Endothelial cell of umbilical vein (primary cell): ENCODE measurements around the gene TNFSF10. TPM values are rescaled to one million over a fixed set of nuclear protein-coding genes. Genes with fewer than 3 reads are reported as not detected.

ENCODE experiments used
- BruUV-seq: library from RNA; stranded (reverse); fragments of 400-500 nt; replicated peaks from 2 replicates; lab custom pipeline; 2021; lab: Mats Ljungman, UMichigan
- CTCF ChIA-PET: fragments of 300-600, 350-600 bp; sonication (Branson Sonifier 250); formaldehyde crosslinking; loops from one replicate; lab custom pipeline; 2021; ENCODE audit warnings: antibody characterized with exemption, inconsistent platforms; lab: Charles Lee
- POLR2A ChIA-PET: fragments of 300-600, 350-600 bp; sonication (Branson Sonifier 250); formaldehyde crosslinking; loops from one replicate; lab custom pipeline; 2021; ENCODE audit warnings: antibody characterized with exemption, inconsistent platforms; lab: Charles Lee
- DNase-seq: peaks from one replicate; pipeline ENCODE4 v3.0.0-alpha.2; 2011; ENCODE audit warnings: low read depth, low spot score
- FAIRE-seq: peaks from 2 replicates; lab custom pipeline; 2011; peaks lifted over from hg19 to GRCh38; lab: Jason Lieb, UNC
- H2AFZ ChIP-seq: 2 replicates; pipeline ENCODE4 v1.6.0; 2012; ENCODE audit warnings: low read depth, low read length, control low read depth, inconsistent platforms
- H3K27ac ChIP-seq: 2 replicates; pipeline ENCODE4 v1.5.1; 2011; ENCODE audit warnings: low read depth, mild to moderate bottlenecking, control low read depth, low read length, moderate library complexity; ENCODE audit not compliant: insufficient read depth
- H3K27me3 ChIP-seq, 2 experiments: 2 replicates each; pipeline versions ENCODE4 v1.6.0 to v1.6.1; 2011; ENCODE audit warnings: low read length in 2 of 2, mixed read lengths in 1 of 2; ENCODE audit not compliant: control insufficient read depth in 2 of 2, insufficient read depth in 2 of 2
- H3K36me3 ChIP-seq, 2 experiments: 2 replicates in 1 of 2; 3 replicates in 1 of 2; pipeline ENCODE4 v1.5.1; 2011; ENCODE audit warnings: low read length in 2 of 2, mild to moderate bottlenecking in 1 of 2, moderate library complexity in 1 of 2; ENCODE audit not compliant: control insufficient read depth in 2 of 2, insufficient read depth in 2 of 2; ENCODE audit errors: extremely low read depth in 1 of 2
- H3K4me1 ChIP-seq: 3 replicates; pipeline ENCODE4 v1.5.1; 2011; ENCODE audit warnings: mild to moderate bottlenecking, low read length; ENCODE audit not compliant: control insufficient read depth, insufficient read depth; ENCODE audit errors: extremely low read depth
- H3K4me2 ChIP-seq: 2 replicates; pipeline ENCODE4 v1.6.1; 2011; ENCODE audit warnings: low read length, control low read depth, mixed read lengths; ENCODE audit not compliant: insufficient read depth
- H3K4me3 ChIP-seq, 3 experiments: fragments of 200-600 bp in 1 of 3; sonication (generic), shearing (Covaris generic) in 1 of 3; replicated peaks in 1 of 3; 2 replicates each; pipeline ENCODE4 v1.5.1; 2011 to 2016; ENCODE audit warnings: control low read depth in 3 of 3, low read length in 3 of 3, mild to moderate bottlenecking in 2 of 3, inconsistent platforms in 1 of 3, low read depth in 1 of 3, moderate library complexity in 1 of 3; ENCODE audit not compliant: insufficient read depth in 1 of 3
- H3K79me2 ChIP-seq: 2 replicates; pipeline ENCODE4 v1.6.0; 2012; ENCODE audit warnings: low read length, inconsistent platforms; ENCODE audit not compliant: control insufficient read depth, insufficient read depth
- H3K9ac ChIP-seq: replicated peaks from 2 replicates; pipeline ENCODE3; 2011; ENCODE audit warnings: low read length, control low read depth; ENCODE audit not compliant: insufficient read depth; ENCODE audit errors: extremely low read depth
- H3K9me1 ChIP-seq: replicated peaks from 3 replicates; pipeline ENCODE4 v1.6.0; 2011; ENCODE audit warnings: mild to moderate bottlenecking, low read length; ENCODE audit not compliant: control insufficient read depth, insufficient read depth; ENCODE audit errors: extremely low read depth
- H3K9me3 ChIP-seq: replicated peaks from 2 replicates; pipeline ENCODE4 v1.5.1; 2012; ENCODE audit warnings: low read length, inconsistent platforms; ENCODE audit not compliant: control insufficient read depth, insufficient read depth
- H4K20me1 ChIP-seq: replicated peaks from 2 replicates; pipeline ENCODE3; 2011; ENCODE audit warnings: mild to moderate bottlenecking, low read length; ENCODE audit not compliant: control insufficient read depth, insufficient read depth; ENCODE audit errors: extremely low read depth
- CTCF ChIP-seq, 2 donors: IDR thresholded peaks; 1 replicate in 1 of 2; 2 replicates in 1 of 2; pipeline ENCODE4 v1.5.1; 2011; ENCODE audit warnings: low read length in 2 of 2, mild to moderate bottlenecking in 2 of 2, moderate library complexity in 2 of 2, control low read depth in 1 of 2, inconsistent platforms in 1 of 2, low read depth in 1 of 2; ENCODE audit not compliant: insufficient read depth in 1 of 2; ENCODE audit errors: extremely low read depth in 1 of 2
- EZH2 ChIP-seq: IDR thresholded peaks from 2 replicates; pipeline ENCODE4 v1.6.1; 2012; ENCODE audit warnings: borderline replicate concordance, low read depth, mild to moderate bottlenecking, moderate library complexity, low read length, inconsistent platforms; ENCODE audit not compliant: severe bottlenecking
- FOS ChIP-seq: IDR thresholded peaks from 2 replicates; pipeline ENCODE4 v1.6.1; 2011; ENCODE audit warnings: mild to moderate bottlenecking, low read length, moderate library complexity, borderline replicate concordance; ENCODE audit not compliant: insufficient read depth
- GATA2 ChIP-seq: IDR thresholded peaks from 2 replicates; pipeline ENCODE4 v1.7.0; 2011; ENCODE audit warnings: low read depth, mild to moderate bottlenecking, moderate library complexity, mixed read lengths, low read length; ENCODE audit not compliant: insufficient read length, insufficient read depth
- JUN ChIP-seq: IDR thresholded peaks from 2 replicates; pipeline ENCODE4 v1.6.1; 2011; ENCODE audit warnings: borderline replicate concordance, low read depth; ENCODE audit not compliant: insufficient read length, insufficient read depth
- MAX ChIP-seq: IDR thresholded peaks from 2 replicates; pipeline ENCODE4 v1.6.1; 2011; ENCODE audit not compliant: insufficient read depth, insufficient read length
- MYC ChIP-seq: IDR thresholded peaks from one replicate; pipeline ENCODE4 v1.6.1; 2011; ENCODE audit warnings: mild to moderate bottlenecking, low read depth, low read length
- POLR2A ChIP-seq: IDR thresholded peaks from 2 replicates; pipeline ENCODE4 v1.6.1; 2012; ENCODE audit warnings: low read depth, mild to moderate bottlenecking, control low read depth, low read length
- POLR2AphosphoS5 ChIP-seq: IDR thresholded peaks from 2 replicates; pipeline ENCODE4 v1.6.1; 2012; ENCODE audit warnings: low read depth, mild to moderate bottlenecking, control low read depth, low read length, moderate library complexity; ENCODE audit not compliant: insufficient read depth
- dilution Hi-C: fragments of 300-500 bp; cut with MboI; formaldehyde crosslinking; loops from one replicate; pipeline ENCODE4 v1.15.0; 2019; ENCODE audit warnings: low sequenced_read_pairs; ENCODE audit not compliant: extremely low pct_ligation_motif_present
- intact Hi-C: fragments of 100-400 bp; cut with micrococcal nuclease; formaldehyde crosslinking; loops from one replicate; pipeline ENCODE4 v1.10.0; 2022
- polyA plus RNA-seq, 4 experiments: library from polyadenylated mRNA; depleted of rRNA in 3 of 4; stranded (reverse) in 3 of 4; unstranded in 1 of 4; fragments of >200 nt; gene quantifications; 2 replicates each; pipeline versions ENCODE4 v1.2.1 to v1.2.3, GENCODE V29; 2011 to 2012; ENCODE audit warnings: missing spikeins in 1 of 4
- total RNA-seq: library from RNA; stranded (reverse); gene quantifications from 2 replicates; pipeline ENCODE4 v1.2.3, GENCODE V29; 2021

TNFSF10 gene
- total and polyA plus RNA-seq, 2 donors (not counting 3 experiments of a cell fraction or from before 2014, with no cell fraction given): 31.2 to 55.0 TPM

- Histone ChIP-seq H3K4me1 (peaks cover 15% of the 10 kb centered on the region), H3K9me1 (no peaks in the 10 kb centered on the region), H3K27me3 (no peaks in the 10 kb centered on the region), H3K27ac (no peak overlapping the region), H3K9ac (no peak overlapping the region), H4K20me1 (no peaks in the 10 kb centered on the region), H3K79me2 (no peaks in the 10 kb centered on the region), H3K9me3 (no peaks in the 10 kb centered on the region), H2AFZ (no peak overlapping the region), H3K36me3 (no peaks in the 10 kb centered on the region), H3K4me3 (no peak overlapping the region), H3K4me2 (no peak overlapping the region)
- FAIRE-seq (no peak), DNase-seq (no peak)
- BruUV-seq: no TSS peak
- POLR2A ChIA-PET: no interaction called here
- dilution Hi-C loops (no loop called here), intact Hi-C loops (no loop called here)
- TF ChIP-seq GATA2 (no peak), JUN (no peak), MYC (no peak), POLR2A (no peak), FOS (no peak), MAX (no peak), POLR2AphosphoS5 (no peak), EZH2 (no peak), CTCF (IDR thresholded peaks at IDR 0.05; ENCODE audit: extremely low read depth in 1 of 2, insufficient read depth in 1 of 2, low read depth in 1 of 2, low read length in 2 of 2) (no peak)
- CTCF ChIA-PET: no interaction called here
These were observed 41.3 kb upstream of the TNFSF10 start for GRCh38 chr3:172564499-172564898.
